Karpas-422 (cell line): ENCODE results near the gene RAET1G. TPM values are rescaled to one million over a fixed set of nuclear protein-coding genes. Genes with fewer than 3 reads are reported as not detected.

Experiments used
- DNase-seq: peaks from one replicate; pipeline ENCODE4 v3.0.0-alpha.2; 2015
- H2AFZ ChIP-seq: fragments of 200-600 bp; sonication (generic); 2 replicates; pipeline ENCODE4 v1.6.1; 2014; ENCODE audit warnings: antibody characterized with exemption, low read length, mixed read lengths
- H3K27ac ChIP-seq: fragments of 200-600 bp; sonication (generic); 2 replicates; pipeline ENCODE4 v1.5.1; 2014; ENCODE audit warnings: mild to moderate bottlenecking, low read length, moderate library complexity
- H3K27me3 ChIP-seq: fragments of 200-600 bp; sonication (generic); 2 replicates; pipeline ENCODE4 v1.6.1; 2014; ENCODE audit warnings: low read length, mixed read lengths
- H3K36me3 ChIP-seq: fragments of 200-600 bp; sonication (generic); 2 replicates; pipeline ENCODE4 v1.6.1; 2014; ENCODE audit warnings: low read length, mixed read lengths; ENCODE audit not compliant: insufficient read depth
- H3K4me1 ChIP-seq: fragments of 200-600 bp; sonication (generic); 2 replicates; pipeline ENCODE4 v1.6.1; 2014; ENCODE audit warnings: mild to moderate bottlenecking, low read length, mixed read lengths
- H3K4me2 ChIP-seq: fragments of 200-600 bp; sonication (generic); 2 replicates; pipeline ENCODE4 v1.6.1; 2014; ENCODE audit warnings: low read length, low read depth, mild to moderate bottlenecking; ENCODE audit not compliant: poor library complexity, severe bottlenecking
- H3K4me3 ChIP-seq: fragments of 200-600 bp; sonication (generic); 2 replicates; pipeline ENCODE4 v1.5.1; 2014; ENCODE audit warnings: mild to moderate bottlenecking, antibody characterized with exemption, low read length, mixed read lengths
- H3K79me2 ChIP-seq: fragments of 200-600 bp; sonication (generic); 2 replicates; pipeline ENCODE4 v1.6.1; 2014; ENCODE audit warnings: mild to moderate bottlenecking, low read length, mixed read lengths
- H3K9ac ChIP-seq: fragments of 200-600 bp; sonication (generic); 2 replicates; pipeline ENCODE4 v1.6.0; 2014; ENCODE audit warnings: low read length
- H3K9me2 ChIP-seq: fragments of 200-600 bp; sonication (generic), shearing (Covaris generic); replicated peaks from 2 replicates; pipeline ENCODE4 v1.6.0; 2014; ENCODE audit warnings: mild to moderate bottlenecking, low read length, moderate library complexity; ENCODE audit not compliant: insufficient read depth
- H3K9me3 ChIP-seq: fragments of 300-700, 200-600 bp; sonication (generic); 2 replicates; pipeline ENCODE4 v1.6.1; 2014; ENCODE audit warnings: low read length, mixed read lengths
- H4K20me1 ChIP-seq: fragments of 200-600 bp; sonication (generic); 2 replicates; pipeline ENCODE4 v1.6.1; 2014; ENCODE audit warnings: mild to moderate bottlenecking, antibody characterized with exemption, low read length, low read depth; ENCODE audit not compliant: insufficient read depth
- total RNA-seq: library from RNA; depleted of rRNA; stranded (reverse); fragments of >200 nt; shearing (Covaris generic); gene quantifications from 2 replicates; pipeline ENCODE4 v1.2.3, GENCODE V29; 2014; ENCODE audit warnings: low replicate concordance

Gene RAET1G
- total RNA-seq, 1 experiment from 2014 or later, result not detected

- Histone ChIP-seq H3K4me2 (no peak overlapping the region), H3K9me2 (no peaks in the 10 kb centered on the region), H3K36me3 (no peaks in the 10 kb centered on the region), H3K4me3 (no peak overlapping the region), H4K20me1 (no peaks in the 10 kb centered on the region), H3K27ac (no peak overlapping the region), H2AFZ (no peak overlapping the region), H3K27me3 (no peaks in the 10 kb centered on the region), H3K9me3 (no peaks in the 10 kb centered on the region), H3K79me2 (no peaks in the 10 kb centered on the region), H3K4me1 (no peaks in the 10 kb centered on the region), H3K9ac (no peak overlapping the region)
- no peak for DNase-seq
Measured at GRCh38 chr6:149904661-149905370, 18.1 kb downstream of the RAET1G start.

- H3K9me3 ChIP-seq, result no peaks in the 10 kb centered on the region
- no peaks in the 10 kb centered on the region for H3K79me2 ChIP-seq
- H3K9me2 ChIP-seq, result no peaks in the 10 kb centered on the region
- H2AFZ ChIP-seq, result no peak overlapping the region; the same call in 1 of the 2 replicates
- H3K27ac ChIP-seq, result no peak overlapping the region
- no peaks in the 10 kb centered on the region for H4K20me1 ChIP-seq
- no peaks in the 10 kb centered on the region for H3K36me3 ChIP-seq
- no peaks in the 10 kb centered on the region for H3K27me3 ChIP-seq
- H3K4me3 ChIP-seq, result no peak overlapping the region
- DNase-seq, result peak; percentile 39
- no peaks in the 10 kb centered on the region for H3K4me1 ChIP-seq
- no peak overlapping the region for H3K9ac ChIP-seq
- no peak overlapping the region for H3K4me2 ChIP-seq
Measured at GRCh38 chr6:149903938-149904611, 18.8 kb downstream of the RAET1G start.

GRCh38 chr6:149901444-149902140 is 21.3 kb downstream of the RAET1G start:
- Histone ChIP-seq H3K79me2 (no peaks in the 10 kb centered on the region), H3K4me3 (no peak overlapping the region), H3K27ac (no peak overlapping the region), H3K4me1 (peaks cover 5% of the 10 kb centered on the region), H3K36me3 (no peaks in the 10 kb centered on the region), H3K27me3 (no peaks in the 10 kb centered on the region), H3K9me3 (no peaks in the 10 kb centered on the region), H3K4me2 (no peak overlapping the region), H2AFZ (no peak overlapping the region), H3K9me2 (no peaks in the 10 kb centered on the region), H4K20me1 (no peaks in the 10 kb centered on the region), H3K9ac (no peak overlapping the region)
- no peak for DNase-seq

GRCh38 chr6:149900620-149901443 is 22.1 kb downstream of the RAET1G start:
- Histone ChIP-seq H3K9ac (no peak overlapping the region), H3K4me3 (no peak overlapping the region), H3K79me2 (no peaks in the 10 kb centered on the region), H3K27me3 (no peaks in the 10 kb centered on the region), H4K20me1 (no peaks in the 10 kb centered on the region), H3K4me2 (no peak overlapping the region), H3K9me2 (no peaks in the 10 kb centered on the region), H3K9me3 (no peaks in the 10 kb centered on the region), H3K36me3 (no peaks in the 10 kb centered on the region), H3K4me1 (peaks cover 5% of the 10 kb centered on the region), H3K27ac (no peak overlapping the region), H2AFZ (no peak overlapping the region)
- peak; percentile 19 for DNase-seq

GRCh38 chr6:149899926-149900619 is 22.8 kb downstream of the RAET1G start:
- Histone ChIP-seq H3K9ac (no peak overlapping the region), H4K20me1 (no peaks in the 10 kb centered on the region), H3K4me1 (peaks cover 5% of the 10 kb centered on the region), H3K9me3 (no peaks in the 10 kb centered on the region), H3K27ac (no peak overlapping the region), H2AFZ (no peak overlapping the region), H3K36me3 (no peaks in the 10 kb centered on the region), H3K79me2 (no peaks in the 10 kb centered on the region), H3K27me3 (no peaks in the 10 kb centered on the region), H3K4me3 (no peak overlapping the region), H3K9me2 (no peaks in the 10 kb centered on the region), H3K4me2 (no peak overlapping the region)
- peak; percentile 26 for DNase-seq

GRCh38 chr6:149899486-149899885 is 23.4 kb downstream of the RAET1G start:
- no peak overlapping the region for H3K27ac ChIP-seq
- peak; percentile 22 for DNase-seq
- no peaks in the 10 kb centered on the region for H3K27me3 ChIP-seq
- no peaks in the 10 kb centered on the region for H3K36me3 ChIP-seq
- H4K20me1 ChIP-seq, result no peaks in the 10 kb centered on the region
- H2AFZ ChIP-seq, result no peak overlapping the region
- no peaks in the 10 kb centered on the region for H3K9me3 ChIP-seq
- no peak overlapping the region for H3K9ac ChIP-seq
- peaks cover 5% of the 10 kb centered on the region for H3K4me1 ChIP-seq
- no peaks in the 10 kb centered on the region for H3K79me2 ChIP-seq
- no peaks in the 10 kb centered on the region for H3K9me2 ChIP-seq
- no peak overlapping the region for H3K4me2 ChIP-seq
- no peak overlapping the region for H3K4me3 ChIP-seq

- no peak overlapping the region for H3K4me2 ChIP-seq
- no peaks in the 10 kb centered on the region for H3K9me2 ChIP-seq
- no peaks in the 10 kb centered on the region for H3K79me2 ChIP-seq
- H2AFZ ChIP-seq, result no peak overlapping the region
- peaks cover 5% of the 10 kb centered on the region for H3K4me1 ChIP-seq
- H3K36me3 ChIP-seq, result no peaks in the 10 kb centered on the region
- peak; percentile 30 for DNase-seq
- H4K20me1 ChIP-seq, result no peaks in the 10 kb centered on the region
- H3K4me3 ChIP-seq, result no peak overlapping the region
- H3K9me3 ChIP-seq, result no peaks in the 10 kb centered on the region
- H3K27ac ChIP-seq, result no peak overlapping the region
- no peak overlapping the region for H3K9ac ChIP-seq
- no peaks in the 10 kb centered on the region for H3K27me3 ChIP-seq
Measured at GRCh38 chr6:149898966-149899365, 24.0 kb downstream of the RAET1G start.
